Psoas muscle (tissue), 8 donors: ENCODE results near the gene PGBD5. TPM values are rescaled to one million over a fixed set of nuclear protein-coding genes. Genes with fewer than 3 reads are reported as not detected.

ENCODE experiments used
- ATAC-seq, 4 donors: fragments of 200-7000 bp; cut with Tn5 transposase; one replicate each; pipeline ENCODE4 v1.9.1; 2020; ENCODE audit warnings: moderate library complexity in 3 of 4, mild to moderate bottlenecking in 2 of 4
- DNase-seq, 2 donors: peaks; one replicate each; pipeline ENCODE4 v3.0.0-alpha.2; 2020
- H3K27ac ChIP-seq: fragments of 200-600 bp; one replicate; pipeline ENCODE4 v1.8.0; 2022
- H3K27me3 ChIP-seq, 3 donors: fragments of 200-600 bp in 1 of 3; one replicate each; pipeline versions ENCODE4 v1.6.1 to v1.8.0; 2013 to 2022; ENCODE audit warnings: low read length in 2 of 3, mild to moderate bottlenecking in 2 of 3, moderate library complexity in 1 of 3; ENCODE audit not compliant: insufficient read depth in 3 of 3
- H3K36me3 ChIP-seq, 2 donors: fragments of 200-600 bp in 1 of 2; one replicate each; pipeline versions ENCODE4 v1.6.1 to v1.8.0; 2013 to 2022; ENCODE audit warnings: low read depth in 1 of 2, mild to moderate bottlenecking in 1 of 2, moderate library complexity in 1 of 2; ENCODE audit not compliant: insufficient read depth in 1 of 2
- H3K4me1 ChIP-seq: fragments of 200-600 bp; one replicate; pipeline ENCODE4 v1.8.0; 2022
- H3K4me3 ChIP-seq: fragments of 200-600 bp; one replicate; pipeline ENCODE4 v1.8.0; 2022; ENCODE audit warnings: mild to moderate bottlenecking
- H3K9me3 ChIP-seq: fragments of 200-600 bp; one replicate; pipeline ENCODE4 v1.8.0; 2022
- WGBS, 3 donors: extraction: QIAGEN DNeasy Blood & Tissue Kit; methylation state at CpG; one replicate each; pipeline versions ENCODE4 v1.1.6 to v1.1.7; 2013; 5-methylcytosine and 5-hydroxymethylcytosine counted together
- intact Hi-C, 2 donors: fragments of 100-400 bp; cut with DNase I; formaldehyde crosslinking; loops; one replicate each; pipeline versions ENCODE4 v1.11.0 to v1.14.2; 2022
- polyA plus RNA-seq, 3 donors: library from polyadenylated mRNA; stranded (reverse); fragments of 200-250 nt; gene quantifications; one replicate each; pipeline ENCODE4 v1.2.3, GENCODE V29; 2013
- total RNA-seq, 4 donors: library from RNA; stranded (reverse); fragmentation: NEBNext Ultra II Directional in 2 of 4; extraction: Animal tissue kit (Norgen Biotek cat#: 25700) in 2 of 4; gene quantifications; one replicate each; pipeline versions ENCODE4 v1.2.1 to v1.2.4, GENCODE V29; 2021 to 2023
- TF ChIP-seq, protein P1 (sequence below): fragments of 200-600 bp; IDR thresholded peaks from one replicate; pipeline ENCODE4 v1.8.0; 2022; ENCODE audit warnings: antibody characterized with exemption
- donor health status: healthy with polysubstance abuse.
- donor health status: DM: no; HTN: no; CAD: no; lungs with moderate emphysema.
- donor health status: Bipolar disorder and iron deficiency.
- donor health status: healthy.
- donor health status: DM: yes; HTN: yes; CAD: no.
- donor health status: DM: no; HTN: no; CAD: no.
- donor health status: DM: no; HTN: no; CAD: no.
- donor health status: DM: yes; HTN: yes; CAD: no.

Gene PGBD5
- total and polyA plus RNA-seq, 7 donors, result 2.1 to 9.8 (median 4.5) TPM

DNA sequence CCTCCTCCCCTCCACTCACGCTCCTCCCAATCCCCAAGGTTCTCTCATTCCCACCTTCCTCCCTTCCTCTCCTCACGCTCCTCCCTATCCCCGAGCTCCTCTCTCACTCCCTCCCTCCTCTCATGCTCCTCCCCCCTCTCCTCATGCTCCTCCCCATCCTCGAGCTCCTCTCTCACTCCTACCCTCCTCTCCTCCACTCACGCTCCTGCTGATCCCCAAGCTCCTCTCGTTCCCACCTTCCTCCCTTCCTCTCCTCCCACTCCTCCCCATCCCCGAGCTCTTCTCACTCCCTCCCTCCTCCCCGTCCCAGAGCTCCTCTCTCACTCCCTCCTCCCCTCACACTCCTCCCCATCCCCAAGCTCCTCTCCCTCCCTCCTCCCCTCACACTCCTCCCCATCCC lies 31.4 kb downstream of the PGBD5 start:
- WGBS, 3 donors, result 90 to 94% (median 92%) methylated on average over 8 of the region's 8 CpGs
- no peak overlapping the region for H3K27ac ChIP-seq
- DNase-seq (no peak), ATAC-seq (no peak)
- TF ChIP-seq, protein P1, sequence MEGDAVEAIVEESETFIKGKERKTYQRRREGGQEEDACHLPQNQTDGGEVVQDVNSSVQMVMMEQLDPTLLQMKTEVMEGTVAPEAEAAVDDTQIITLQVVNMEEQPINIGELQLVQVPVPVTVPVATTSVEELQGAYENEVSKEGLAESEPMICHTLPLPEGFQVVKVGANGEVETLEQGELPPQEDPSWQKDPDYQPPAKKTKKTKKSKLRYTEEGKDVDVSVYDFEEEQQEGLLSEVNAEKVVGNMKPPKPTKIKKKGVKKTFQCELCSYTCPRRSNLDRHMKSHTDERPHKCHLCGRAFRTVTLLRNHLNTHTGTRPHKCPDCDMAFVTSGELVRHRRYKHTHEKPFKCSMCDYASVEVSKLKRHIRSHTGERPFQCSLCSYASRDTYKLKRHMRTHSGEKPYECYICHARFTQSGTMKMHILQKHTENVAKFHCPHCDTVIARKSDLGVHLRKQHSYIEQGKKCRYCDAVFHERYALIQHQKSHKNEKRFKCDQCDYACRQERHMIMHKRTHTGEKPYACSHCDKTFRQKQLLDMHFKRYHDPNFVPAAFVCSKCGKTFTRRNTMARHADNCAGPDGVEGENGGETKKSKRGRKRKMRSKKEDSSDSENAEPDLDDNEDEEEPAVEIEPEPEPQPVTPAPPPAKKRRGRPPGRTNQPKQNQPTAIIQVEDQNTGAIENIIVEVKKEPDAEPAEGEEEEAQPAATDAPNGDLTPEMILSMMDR, result no peak
- intact Hi-C loops, result no loop called here
- H3K4me3 ChIP-seq, result no peak overlapping the region
- no peaks in the 10 kb centered on the region for H3K9me3 ChIP-seq
- H3K4me1 ChIP-seq, result no peaks in the 10 kb centered on the region
- H3K27me3 ChIP-seq, result peaks cover 0 to 2% (median 0%) of the 10 kb centered on the region in 3 donors
- H3K36me3 ChIP-seq, result no peaks in the 10 kb centered on the region

DNA sequence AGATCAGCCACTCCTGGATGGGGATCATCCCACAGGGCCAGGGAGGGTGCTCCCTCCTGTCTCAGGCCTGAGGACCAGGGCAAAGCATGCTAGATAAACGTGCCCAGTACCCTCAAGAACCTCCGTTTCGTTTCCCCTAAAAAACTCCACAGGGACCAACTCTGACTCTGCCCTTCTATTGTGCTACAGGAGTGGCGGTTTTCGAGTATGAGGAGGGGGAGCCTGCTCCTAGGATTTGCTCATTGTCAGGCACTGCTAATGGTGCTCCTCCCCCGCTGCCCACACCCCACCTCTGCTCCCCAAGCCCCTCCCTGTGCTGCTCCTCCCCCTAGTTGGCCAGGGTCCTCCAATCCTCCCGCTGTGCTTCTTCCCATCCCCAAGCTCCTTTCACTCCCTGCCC lies 32.0 kb downstream of the PGBD5 start:
- Histone ChIP-seq H3K27ac (no peak overlapping the region), H3K36me3 (no peaks in the 10 kb centered on the region), H3K27me3 (peaks cover 0 to 2% (median 0%) of the 10 kb centered on the region in 3 donors), H3K4me3 (no peak overlapping the region), H3K9me3 (no peaks in the 10 kb centered on the region), H3K4me1 (no peaks in the 10 kb centered on the region)
- TF ChIP-seq, protein P1, result no peak
- WGBS, 3 donors, result 85 to 88% (median 85%) methylated on average over 7 of the region's 7 CpGs
- ATAC-seq, result no peak
- intact Hi-C loops, result no loop called here
- DNase-seq, result no peak

DNA sequence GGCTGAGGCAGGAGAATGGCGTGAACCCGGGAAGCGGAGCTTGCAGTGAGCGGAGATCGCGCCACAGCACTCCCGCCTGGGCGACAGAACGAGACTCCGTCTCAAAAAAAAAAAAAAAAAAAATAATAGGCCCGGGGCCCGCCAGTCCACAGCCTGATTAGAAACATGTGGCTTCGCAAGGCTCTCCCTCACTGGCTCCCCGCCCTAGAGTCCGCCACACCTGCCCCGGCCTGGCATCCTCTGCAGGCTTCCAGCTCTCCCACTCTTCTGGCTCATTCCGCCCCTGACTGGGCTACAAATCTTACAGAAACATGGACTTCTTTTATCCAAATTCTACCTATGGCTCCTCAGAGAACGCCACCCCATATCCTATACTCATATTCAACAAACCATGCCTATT lies 32.4 kb downstream of the PGBD5 start:
- Histone ChIP-seq H3K4me3 (no peak overlapping the region), H3K27ac (no peak overlapping the region), H3K36me3 (no peaks in the 10 kb centered on the region), H3K4me1 (no peaks in the 10 kb centered on the region), H3K27me3 (peaks cover 0 to 2% (median 0%) of the 10 kb centered on the region in 3 donors), H3K9me3 (no peaks in the 10 kb centered on the region)
- WGBS, 3 donors, result 96 to 97% (median 96%) methylated on average over 6 to 18 of the region's 18 CpGs
- intact Hi-C loops, result no loop called here
- TF ChIP-seq, protein P1, result no peak
- DNase-seq (no peak), ATAC-seq (no peak)

DNA sequence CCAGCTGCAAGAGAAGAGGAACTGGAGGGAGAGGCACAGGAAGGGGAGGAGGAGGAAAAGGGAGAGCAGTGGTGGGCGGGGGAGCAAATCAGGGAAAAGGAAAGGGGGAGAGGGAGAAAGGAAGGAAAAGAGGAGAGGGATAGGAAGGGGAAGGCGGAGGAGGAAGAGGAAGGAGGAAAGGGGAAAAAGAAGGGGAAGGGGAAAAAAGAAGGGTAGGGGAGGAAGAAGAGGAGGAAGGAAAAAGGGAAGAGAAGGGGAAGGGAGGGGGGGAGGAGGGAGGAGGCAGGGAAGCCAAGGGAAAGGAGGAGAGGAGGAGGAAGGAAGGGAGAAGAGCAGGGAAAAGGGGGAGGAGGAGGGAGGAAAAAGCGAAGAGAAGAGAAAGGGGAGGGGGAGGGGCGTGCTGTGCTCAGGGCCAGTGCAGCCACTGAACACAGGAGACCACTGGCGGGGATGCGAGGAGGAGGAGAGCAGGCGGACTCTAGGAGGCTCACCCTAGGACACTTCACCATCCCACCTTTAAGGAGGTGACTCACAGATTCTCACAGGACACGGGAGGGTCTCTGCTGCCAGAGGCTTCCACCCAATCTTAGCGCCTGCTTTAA lies 33.1 kb downstream of the PGBD5 start:
- H3K4me1 ChIP-seq, result no peaks in the 10 kb centered on the region
- intact Hi-C loops, result no loop called here
- no peaks in the 10 kb centered on the region for H3K36me3 ChIP-seq
- H3K27ac ChIP-seq, result no peak overlapping the region
- TF ChIP-seq, protein P1, result no peak
- H3K9me3 ChIP-seq, result no peaks in the 10 kb centered on the region
- no peak for ATAC-seq
- 71 to 86% (median 84%) methylated on average over 8 to 9 of the region's 9 CpGs for WGBS, 3 donors
- H3K4me3 ChIP-seq, result no peak overlapping the region
- peaks cover 0 to 2% (median 0%) of the 10 kb centered on the region in 3 donors for H3K27me3 ChIP-seq
- DNase-seq, result no peak

DNA sequence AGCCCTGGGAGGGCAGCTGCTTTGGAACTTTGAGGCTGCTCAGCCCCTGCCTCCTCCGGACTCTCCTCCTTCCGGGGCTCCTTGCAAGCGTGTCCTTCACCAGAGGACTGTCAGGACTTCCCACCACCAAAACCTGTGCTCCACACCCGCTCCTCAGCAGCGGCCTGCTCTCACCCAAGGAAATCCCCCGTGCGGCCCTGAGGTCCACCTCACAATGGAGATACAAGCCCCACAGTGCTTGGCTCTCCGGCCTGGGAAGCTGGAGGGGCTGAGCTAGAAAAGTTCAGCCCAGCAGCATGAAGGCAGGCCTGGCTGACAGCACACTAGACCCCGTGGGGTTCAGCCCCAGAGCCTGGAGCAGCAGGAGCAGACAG lies 33.6 kb downstream of the PGBD5 start:
- Histone ChIP-seq H3K4me3 (no peak overlapping the region), H3K4me1 (no peaks in the 10 kb centered on the region), H3K27ac (no peak overlapping the region), H3K9me3 (no peaks in the 10 kb centered on the region), H3K36me3 (no peaks in the 10 kb centered on the region), H3K27me3 (peaks cover 0 to 2% (median 0%) of the 10 kb centered on the region in 3 donors)
- DNase-seq, result no peak
- intact Hi-C loops, result no loop called here
- TF ChIP-seq, protein P1, result no peak
- 59 to 68% (median 62%) methylated on average over 8 to 9 of the region's 9 CpGs for WGBS, 3 donors
- no peak for ATAC-seq
